Psoas muscle (tissue), 8 donors: ENCODE results near the gene CCDC197. TPM values are rescaled to one million over a fixed set of nuclear protein-coding genes. Genes with fewer than 3 reads are reported as not detected.

Experiments
- ATAC-seq, 4 donors: fragments of 200-7000 bp; cut with Tn5 transposase; one replicate each; pipeline ENCODE4 v1.9.1; 2020; ENCODE audit warnings: moderate library complexity in 3 of 4, mild to moderate bottlenecking in 2 of 4
- DNase-seq, 2 donors: peaks; one replicate each; pipeline ENCODE4 v3.0.0-alpha.2; 2020
- H3K27ac ChIP-seq: fragments of 200-600 bp; one replicate; pipeline ENCODE4 v1.8.0; 2022
- H3K27me3 ChIP-seq, 3 donors: fragments of 200-600 bp in 1 of 3; one replicate each; pipeline versions ENCODE4 v1.6.1 to v1.8.0; 2013 to 2022; ENCODE audit warnings: low read length in 2 of 3, mild to moderate bottlenecking in 2 of 3, moderate library complexity in 1 of 3; ENCODE audit not compliant: insufficient read depth in 3 of 3
- H3K36me3 ChIP-seq, 2 donors: fragments of 200-600 bp in 1 of 2; one replicate each; pipeline versions ENCODE4 v1.6.1 to v1.8.0; 2013 to 2022; ENCODE audit warnings: low read depth in 1 of 2, mild to moderate bottlenecking in 1 of 2, moderate library complexity in 1 of 2; ENCODE audit not compliant: insufficient read depth in 1 of 2
- H3K4me1 ChIP-seq: fragments of 200-600 bp; one replicate; pipeline ENCODE4 v1.8.0; 2022
- H3K4me3 ChIP-seq: fragments of 200-600 bp; one replicate; pipeline ENCODE4 v1.8.0; 2022; ENCODE audit warnings: mild to moderate bottlenecking
- H3K9me3 ChIP-seq: fragments of 200-600 bp; one replicate; pipeline ENCODE4 v1.8.0; 2022
- WGBS, 3 donors: extraction: QIAGEN DNeasy Blood & Tissue Kit; methylation state at CpG; one replicate each; pipeline versions ENCODE4 v1.1.6 to v1.1.7; 2013; 5-methylcytosine and 5-hydroxymethylcytosine counted together
- intact Hi-C, 2 donors: fragments of 100-400 bp; cut with DNase I; formaldehyde crosslinking; loops; one replicate each; pipeline versions ENCODE4 v1.11.0 to v1.14.2; 2022
- polyA plus RNA-seq, 3 donors: library from polyadenylated mRNA; stranded (reverse); fragments of 200-250 nt; gene quantifications; one replicate each; pipeline ENCODE4 v1.2.3, GENCODE V29; 2013
- total RNA-seq, 4 donors: library from RNA; stranded (reverse); fragmentation: NEBNext Ultra II Directional in 2 of 4; extraction: Animal tissue kit (Norgen Biotek cat#: 25700) in 2 of 4; gene quantifications; one replicate each; pipeline versions ENCODE4 v1.2.1 to v1.2.4, GENCODE V29; 2021 to 2023
- TF ChIP-seq, protein P1 (sequence below): fragments of 200-600 bp; IDR thresholded peaks from one replicate; pipeline ENCODE4 v1.8.0; 2022; ENCODE audit warnings: antibody characterized with exemption
- donor health status: healthy with polysubstance abuse.
- donor health status: DM: no; HTN: no; CAD: no; lungs with moderate emphysema.
- donor health status: Bipolar disorder and iron deficiency.
- donor health status: healthy.
- donor health status: DM: yes; HTN: yes; CAD: no.
- donor health status: DM: no; HTN: no; CAD: no.
- donor health status: DM: no; HTN: no; CAD: no.
- donor health status: DM: yes; HTN: yes; CAD: no.

Gene CCDC197
- total and polyA plus RNA-seq, 7 donors: 0.04 to 3.9 (median 0.71) TPM

GRCh38 chr14:94016446-94016976, 19.4 kb downstream of the CCDC197 start:
- TF ChIP-seq, protein P1, sequence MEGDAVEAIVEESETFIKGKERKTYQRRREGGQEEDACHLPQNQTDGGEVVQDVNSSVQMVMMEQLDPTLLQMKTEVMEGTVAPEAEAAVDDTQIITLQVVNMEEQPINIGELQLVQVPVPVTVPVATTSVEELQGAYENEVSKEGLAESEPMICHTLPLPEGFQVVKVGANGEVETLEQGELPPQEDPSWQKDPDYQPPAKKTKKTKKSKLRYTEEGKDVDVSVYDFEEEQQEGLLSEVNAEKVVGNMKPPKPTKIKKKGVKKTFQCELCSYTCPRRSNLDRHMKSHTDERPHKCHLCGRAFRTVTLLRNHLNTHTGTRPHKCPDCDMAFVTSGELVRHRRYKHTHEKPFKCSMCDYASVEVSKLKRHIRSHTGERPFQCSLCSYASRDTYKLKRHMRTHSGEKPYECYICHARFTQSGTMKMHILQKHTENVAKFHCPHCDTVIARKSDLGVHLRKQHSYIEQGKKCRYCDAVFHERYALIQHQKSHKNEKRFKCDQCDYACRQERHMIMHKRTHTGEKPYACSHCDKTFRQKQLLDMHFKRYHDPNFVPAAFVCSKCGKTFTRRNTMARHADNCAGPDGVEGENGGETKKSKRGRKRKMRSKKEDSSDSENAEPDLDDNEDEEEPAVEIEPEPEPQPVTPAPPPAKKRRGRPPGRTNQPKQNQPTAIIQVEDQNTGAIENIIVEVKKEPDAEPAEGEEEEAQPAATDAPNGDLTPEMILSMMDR: no peak
- Histone ChIP-seq H3K4me3 (no peak overlapping the region), H3K4me1 (no peaks in the 10 kb centered on the region), H3K36me3 (no peaks in the 10 kb centered on the region), H3K9me3 (no peaks in the 10 kb centered on the region), H3K27me3 (no peaks in the 10 kb centered on the region), H3K27ac (no peak overlapping the region)
- no peak for ATAC-seq
- WGBS, 3 donors: 63 to 70% (median 67%) methylated on average over 8 of the region's 8 CpGs
- intact Hi-C loops: no loop called here
- DNase-seq: no peak

GRCh38 chr14:94018308-94018707, 21.2 kb downstream of the CCDC197 start:
- Histone ChIP-seq H3K4me1 (no peaks in the 10 kb centered on the region), H3K27ac (no peak overlapping the region), H3K9me3 (no peaks in the 10 kb centered on the region), H3K27me3 (no peaks in the 10 kb centered on the region), H3K36me3 (no peaks in the 10 kb centered on the region), H3K4me3 (no peak overlapping the region)
- TF ChIP-seq, protein P1: no peak
- DNase-seq: no peak
- 38 to 49% (median 43%) methylated on average over 8 of the region's 8 CpGs for WGBS, 3 donors
- intact Hi-C loops: no loop called here
- peak; percentile 59 to 80 (median 78) for ATAC-seq

- H3K27me3 ChIP-seq: no peaks in the 10 kb centered on the region
- H3K4me3 ChIP-seq: no peak overlapping the region
- WGBS, 3 donors: 81 to 85% (median 84%) methylated on average over 6 of the region's 6 CpGs
- no peak for ATAC-seq
- no peak overlapping the region for H3K27ac ChIP-seq
- no peaks in the 10 kb centered on the region for H3K9me3 ChIP-seq
- no peaks in the 10 kb centered on the region for H3K4me1 ChIP-seq
- no peak for DNase-seq
- TF ChIP-seq, protein P1: no peak
- no peaks in the 10 kb centered on the region for H3K36me3 ChIP-seq
- intact Hi-C loops: no loop called here
These were observed 22.2 kb downstream of the CCDC197 start for GRCh38 chr14:94019329-94019728.

- TF ChIP-seq, protein P1: no peak
- no peaks in the 10 kb centered on the region for H3K9me3 ChIP-seq
- H3K27ac ChIP-seq: no peak overlapping the region
- WGBS, 3 donors: 93 to 98% (median 95%) methylated on average over 4 of the region's 4 CpGs
- no peaks in the 10 kb centered on the region for H3K36me3 ChIP-seq
- DNase-seq: peak in 1 of 2 donors; percentile 37
- H3K4me1 ChIP-seq: no peaks in the 10 kb centered on the region
- intact Hi-C loops: loop anchor here in 1 of 2 donors (10.0 kb wide), 1 partner anchor 365 kb away; no protein-coding TSS in a partner anchor
- H3K4me3 ChIP-seq: no peak overlapping the region
- ATAC-seq: no peak
- no peaks in the 10 kb centered on the region for H3K27me3 ChIP-seq
These were observed 23.2 kb downstream of the CCDC197 start for GRCh38 chr14:94020267-94020666.

GRCh38 chr14:94021001-94021400, 23.9 kb downstream of the CCDC197 start:
- ATAC-seq: no peak
- Histone ChIP-seq H3K9me3 (no peaks in the 10 kb centered on the region), H3K4me3 (no peak overlapping the region), H3K27ac (no peak overlapping the region), H3K36me3 (no peaks in the 10 kb centered on the region), H3K4me1 (no peaks in the 10 kb centered on the region), H3K27me3 (no peaks in the 10 kb centered on the region)
- DNase-seq: peak in 1 of 2 donors; percentile 2
- WGBS, 3 donors: 63 to 85% (median 73%) methylated on average over 2 of the region's 2 CpGs
- TF ChIP-seq, protein P1: no peak
- intact Hi-C loops: loop anchor here in 1 of 2 donors (10.0 kb wide), 1 partner anchor 366 kb away; no protein-coding TSS in a partner anchor
